Esophagus muscularis mucosa (tissue), 3 donors: ENCODE measurements around the gene CXCL17.

Experiments used
- POLR2A ChIP-seq: fragments of 450-650 bp; IDR thresholded peaks from one replicate; pipeline ENCODE4 v1.6.1; 2017; ENCODE audit warnings: antibody characterized with exemption, moderate library complexity, mild to moderate bottlenecking, low read depth
- POLR2AphosphoS5 ChIP-seq, 2 donors: sonication (generic); formaldehyde crosslinking; IDR thresholded peaks; one replicate each; pipeline ENCODE4 v1.6.1; 2017; ENCODE audit warnings: antibody characterized with exemption in 2 of 2
- TF ChIP-seq, protein P1 (sequence below), 3 experiments: fragments of 200-600 bp in 2 of 3; fragments of 450-650 bp in 1 of 3; sonication (generic) in 2 of 3; IDR thresholded peaks; one replicate each; pipeline ENCODE4 v1.5.1; 2017 to 2019; ENCODE audit warnings: antibody characterized with exemption in 3 of 3, mild to moderate bottlenecking in 2 of 3, moderate library complexity in 1 of 3

DNA sequence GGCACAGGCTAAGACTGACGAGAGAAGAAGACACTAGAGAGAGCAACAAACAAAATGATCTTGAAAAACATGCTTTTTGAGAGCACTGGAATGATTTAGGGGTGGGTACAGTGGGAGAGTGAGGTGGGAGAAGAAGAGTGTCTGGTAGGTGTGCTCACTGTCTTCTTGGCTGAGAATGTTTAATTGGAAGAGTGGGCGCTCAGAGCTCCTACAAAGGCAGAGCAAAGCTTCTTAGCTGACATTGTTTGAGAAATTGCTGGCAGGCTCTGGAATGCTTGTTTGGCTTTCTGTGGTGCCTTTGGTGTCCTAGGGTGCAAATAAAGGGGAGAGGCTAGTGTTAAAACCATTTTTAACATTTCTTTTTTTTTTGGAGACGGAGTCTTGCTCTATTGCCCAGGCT, 14.1 kb downstream of the CXCL17 start:
- TF ChIP-seq, protein P1, sequence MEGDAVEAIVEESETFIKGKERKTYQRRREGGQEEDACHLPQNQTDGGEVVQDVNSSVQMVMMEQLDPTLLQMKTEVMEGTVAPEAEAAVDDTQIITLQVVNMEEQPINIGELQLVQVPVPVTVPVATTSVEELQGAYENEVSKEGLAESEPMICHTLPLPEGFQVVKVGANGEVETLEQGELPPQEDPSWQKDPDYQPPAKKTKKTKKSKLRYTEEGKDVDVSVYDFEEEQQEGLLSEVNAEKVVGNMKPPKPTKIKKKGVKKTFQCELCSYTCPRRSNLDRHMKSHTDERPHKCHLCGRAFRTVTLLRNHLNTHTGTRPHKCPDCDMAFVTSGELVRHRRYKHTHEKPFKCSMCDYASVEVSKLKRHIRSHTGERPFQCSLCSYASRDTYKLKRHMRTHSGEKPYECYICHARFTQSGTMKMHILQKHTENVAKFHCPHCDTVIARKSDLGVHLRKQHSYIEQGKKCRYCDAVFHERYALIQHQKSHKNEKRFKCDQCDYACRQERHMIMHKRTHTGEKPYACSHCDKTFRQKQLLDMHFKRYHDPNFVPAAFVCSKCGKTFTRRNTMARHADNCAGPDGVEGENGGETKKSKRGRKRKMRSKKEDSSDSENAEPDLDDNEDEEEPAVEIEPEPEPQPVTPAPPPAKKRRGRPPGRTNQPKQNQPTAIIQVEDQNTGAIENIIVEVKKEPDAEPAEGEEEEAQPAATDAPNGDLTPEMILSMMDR (IDR thresholded peaks at IDR 0.05): no peak
- no peak for TF ChIP-seq POLR2AphosphoS5 (IDR thresholded peaks at IDR 0.05)
- no peak for TF ChIP-seq POLR2A
